GM18499 (cell line): ENCODE measurements around the gene LRCH4.
"Not testable (repeated sequence)": the region's sequence is repeated elsewhere in the genome, so short reads cannot be mapped to it uniquely, and the experiment has no call there.

Experiments used
- ATAC-seq: cut with Tn5 transposase; IDR thresholded peaks from one replicate; pipeline ENCODE4 v1.9.1; 2021; ENCODE audit warnings: moderate number of reproducible peaks; ENCODE audit not compliant: insufficient read depth, unreplicated experiment

Gene LRCH4

DNA sequence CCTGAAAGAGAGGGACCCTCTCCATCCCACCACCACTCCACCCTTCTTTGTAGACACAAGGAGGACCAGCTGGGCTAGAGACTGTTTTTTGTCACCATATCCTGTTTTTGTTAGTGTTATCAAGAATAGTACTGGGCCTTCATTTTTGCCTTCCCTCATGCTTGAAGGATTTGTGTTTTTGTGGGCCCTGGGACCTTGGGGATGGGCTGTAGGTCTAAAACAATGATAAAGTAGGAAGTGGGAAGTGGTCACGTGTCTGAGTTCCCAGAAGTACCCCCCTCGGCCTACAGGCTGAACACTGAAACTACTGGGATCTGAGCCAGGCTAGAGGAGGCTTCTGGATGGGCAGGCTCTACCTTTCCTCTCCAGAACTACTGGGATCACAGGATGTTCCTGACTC, 38.1 kb downstream of the LRCH4 start:
- ATAC-seq: no peak

DNA sequence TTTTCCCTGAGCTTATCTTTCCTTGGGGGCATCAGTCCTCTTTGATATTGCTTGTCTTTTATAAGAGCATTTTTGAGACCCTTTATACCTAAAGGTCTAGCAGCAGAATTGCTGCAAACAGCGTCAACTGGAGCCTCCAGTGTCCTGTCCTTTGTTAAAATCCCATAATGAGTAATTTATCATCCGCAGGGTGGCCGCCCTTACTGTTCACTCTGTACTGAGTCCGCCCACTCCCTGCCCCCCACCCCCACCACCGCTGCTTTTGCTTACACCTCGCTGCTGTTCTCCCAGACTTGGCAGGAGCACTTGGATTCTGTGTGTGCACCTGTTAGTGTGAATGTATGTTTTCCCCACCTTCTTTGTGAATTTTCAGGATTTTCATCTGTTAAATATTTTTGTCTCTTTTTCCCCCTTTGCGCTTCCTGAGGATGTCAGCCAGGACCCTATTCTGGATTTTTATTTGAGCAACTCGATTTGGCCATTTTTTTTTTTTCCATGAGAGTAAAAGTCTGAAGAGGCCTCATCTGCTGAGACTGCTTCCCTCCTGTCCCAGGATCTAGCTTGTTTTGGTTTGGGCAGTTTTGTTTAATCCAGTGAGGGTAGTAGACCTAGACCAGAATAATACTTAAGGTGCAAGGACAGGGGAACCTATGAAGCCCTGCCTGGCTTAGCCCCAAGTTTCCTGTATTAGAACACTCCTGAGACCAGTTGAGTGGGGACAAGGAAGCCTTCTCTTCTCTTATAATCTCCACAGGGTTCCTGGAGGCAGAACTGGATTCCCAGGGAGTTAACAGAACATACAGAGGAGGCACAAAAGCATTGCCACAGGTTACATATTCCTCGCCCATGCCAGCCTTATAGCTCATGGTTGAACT, 38.8 kb downstream of the LRCH4 start:
- no peak for ATAC-seq

DNA sequence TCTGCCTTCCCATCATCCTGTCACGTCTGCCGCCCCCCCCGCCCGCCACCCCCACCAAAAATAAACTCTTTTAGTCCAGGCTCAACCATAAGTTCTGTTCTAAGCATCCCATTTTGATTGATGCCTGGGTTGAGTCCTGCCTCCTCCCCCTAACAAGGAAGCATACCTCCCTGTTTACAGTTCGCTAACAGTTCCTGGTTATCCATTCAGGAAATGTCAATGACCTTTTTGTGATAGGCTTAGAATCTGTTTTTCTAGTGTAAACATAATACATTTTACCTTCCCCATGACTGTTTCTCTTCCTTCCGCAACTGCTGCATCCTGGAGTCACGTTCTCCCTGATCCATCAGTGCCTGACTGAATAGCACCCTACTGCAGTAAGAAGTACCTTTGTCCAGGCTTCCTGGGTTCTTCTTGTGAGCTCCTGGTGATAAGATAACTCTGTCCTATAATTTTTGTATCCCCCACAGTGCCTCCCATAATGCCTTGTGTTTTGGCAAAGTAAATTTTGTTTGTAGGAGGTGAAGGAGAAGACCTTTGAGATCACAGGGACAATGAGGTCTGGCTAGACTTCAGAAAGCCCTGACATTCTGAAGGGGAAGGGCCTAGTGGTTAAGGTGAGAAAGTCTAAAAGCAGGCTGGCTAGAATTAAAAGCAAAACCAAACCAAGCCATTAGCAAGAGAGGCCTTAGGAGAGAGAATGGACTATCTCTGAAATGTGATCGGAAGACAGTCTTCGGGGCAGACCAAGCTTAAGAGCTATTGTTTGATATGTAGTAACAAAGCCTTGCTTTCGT, 39.6 kb downstream of the LRCH4 start:
- no peak for ATAC-seq

- ATAC-seq: peak; percentile 38
These were observed 40.4 kb downstream of the LRCH4 start for GRCh38 chr7:100545360-100546128.

DNA sequence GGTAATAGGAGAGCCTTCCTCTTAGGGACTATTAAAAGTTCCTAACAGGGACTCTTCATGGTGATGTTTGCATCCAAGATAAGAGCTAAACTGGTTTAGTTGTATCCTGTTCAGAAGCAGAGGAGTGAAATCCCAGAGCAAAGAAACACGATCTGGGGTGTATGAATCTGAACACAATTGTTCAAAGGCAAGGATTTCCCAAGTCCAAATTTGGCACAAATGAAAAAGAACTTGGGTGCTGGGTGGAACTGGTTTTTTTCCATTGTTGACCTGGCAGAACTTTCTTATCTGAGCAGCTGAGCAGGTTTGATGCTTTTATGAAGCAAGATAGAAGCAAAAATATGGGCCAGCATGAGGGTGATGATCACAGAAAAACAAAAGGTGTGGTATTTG, 41.0 kb downstream of the LRCH4 start:
- no peak for ATAC-seq

- no peak for ATAC-seq
These were observed 41.5 kb downstream of the LRCH4 start for GRCh38 chr7:100544386-100544785.

GRCh38 chr7:100543586-100543985, 42.3 kb downstream of the LRCH4 start:
- no peak for ATAC-seq

- ATAC-seq: not testable (repeated sequence)
These were observed 44.6 kb downstream of the LRCH4 start for GRCh38 chr7:100541309-100541708.

- ATAC-seq: no peak
These were observed 45.7 kb downstream of the LRCH4 start for GRCh38 chr7:100540073-100540723.

DNA sequence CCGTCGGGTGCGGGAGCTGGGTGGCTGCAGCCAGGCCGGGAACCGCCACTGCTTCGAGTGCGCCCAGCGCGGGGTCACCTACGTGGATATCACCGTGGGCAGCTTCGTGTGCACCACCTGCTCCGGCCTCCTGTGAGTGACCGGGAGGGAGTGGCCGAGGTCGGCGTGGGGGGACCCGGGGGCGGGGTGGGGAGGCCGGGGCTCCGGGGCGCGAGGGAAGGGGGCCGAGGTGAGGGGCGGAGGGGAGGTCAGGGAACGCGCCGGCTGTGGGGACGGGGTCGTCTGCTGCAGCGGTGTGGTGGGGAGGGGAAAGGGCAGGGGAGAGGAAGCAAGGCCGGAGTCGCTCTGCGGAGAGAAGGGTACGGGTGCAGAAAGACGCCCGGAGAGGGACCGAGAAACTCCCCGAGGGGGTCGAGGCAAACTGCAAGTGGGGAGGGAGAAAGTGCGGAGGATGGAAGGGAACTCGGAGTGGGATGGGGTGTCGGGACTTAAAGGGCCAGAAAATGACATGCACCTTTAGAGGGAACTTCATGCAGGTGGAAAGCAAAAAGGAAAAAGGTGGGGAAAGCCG, 46.4 kb downstream of the LRCH4 start:
- no peak for ATAC-seq

GRCh38 chr7:100538654-100539435, 47.1 kb downstream of the LRCH4 start, which contains the start of gene AGFG2:
AGFG2 (plus strand) TSS chr7:100539203; CDS start chr7:100539347, 144 bp downstream.
- ATAC-seq: peak; percentile 81

- no peak for ATAC-seq
These were observed 47.6 kb downstream of the LRCH4 start for GRCh38 chr7:100538348-100538653.

- not testable (repeated sequence) for ATAC-seq
These were observed 49.2 kb downstream of the LRCH4 start for GRCh38 chr7:100536695-100537094.

DNA sequence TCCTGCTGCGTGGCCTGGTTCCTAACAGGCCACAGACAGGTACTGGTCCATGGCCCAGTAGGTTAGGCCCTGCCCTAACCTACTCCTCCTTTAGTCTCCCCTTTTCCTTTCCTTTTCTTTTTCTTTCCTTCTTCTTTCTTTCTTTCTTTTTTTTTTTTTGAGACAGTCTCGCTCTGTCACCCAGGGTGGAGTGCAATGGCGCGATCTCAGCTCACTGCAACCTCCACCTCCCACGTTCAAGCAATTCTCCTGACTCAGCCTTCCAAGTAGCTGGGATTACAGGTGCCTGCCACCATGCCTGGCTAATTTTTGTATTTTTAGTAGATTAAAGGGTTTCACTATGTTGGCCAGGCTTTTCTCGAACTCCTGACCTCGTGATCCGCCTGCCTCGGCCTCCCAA, 49.9 kb downstream of the LRCH4 start:
- not testable (repeated sequence) for ATAC-seq

GRCh38 chr7:100532165-100533022, 53.5 kb downstream of the LRCH4 start:
- no peak for ATAC-seq

DNA sequence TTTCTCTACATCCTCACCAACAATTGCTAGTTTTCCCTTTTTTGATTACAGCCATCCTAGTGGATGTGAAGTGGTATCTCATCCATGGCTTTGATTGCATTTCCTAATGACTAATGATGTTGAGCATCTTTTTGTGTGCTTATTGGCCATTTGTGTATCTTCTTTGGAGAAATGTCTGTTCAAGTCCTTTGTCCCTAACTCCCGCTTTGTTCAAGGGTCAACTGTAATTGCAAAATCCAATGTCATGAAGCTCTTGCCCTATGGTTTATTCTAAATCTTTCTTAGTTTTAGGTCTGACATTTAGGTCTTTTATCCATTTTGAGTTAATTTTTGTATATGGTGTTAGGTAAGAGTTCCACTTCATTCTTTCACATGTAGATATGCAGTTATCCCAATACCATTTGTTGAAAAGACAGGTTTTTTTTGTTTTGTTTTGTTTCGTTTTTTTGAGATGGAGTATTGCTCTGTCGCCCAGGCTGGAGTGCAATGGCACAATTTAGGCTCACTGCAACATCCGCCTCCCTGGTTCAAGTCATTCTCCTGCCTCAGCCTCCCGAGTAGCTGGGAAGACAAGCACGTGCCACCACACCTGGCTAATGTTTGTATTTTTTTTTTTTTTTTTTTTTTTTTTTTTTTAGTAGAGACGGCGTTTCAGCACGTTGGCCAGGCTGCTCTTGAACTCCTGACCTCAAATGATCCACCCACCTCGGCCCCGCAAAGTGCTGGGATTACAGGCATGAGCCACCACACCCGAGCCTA, 57.6 kb downstream of the LRCH4 start:
- not testable (repeated sequence) for ATAC-seq
